HepG2 (cell line): Measurements from ENCODE around the gene PLCXD3. TPM values are rescaled to one million over a fixed set of nuclear protein-coding genes. Genes with fewer than 3 reads are reported as not detected.

Source experiments
- ATAC-seq: fragments of 200-7000 bp; cut with Tn5 transposase; 3 replicates; pipeline ENCODE4 v1.9.1; 2020; ENCODE audit warnings: mild to moderate bottlenecking, moderate library complexity
- BruUV-seq: library from RNA; stranded (reverse); fragments of 400-500 nt; replicated peaks from 2 replicates; lab custom pipeline; 2021; lab: Mats Ljungman, UMichigan
- CTCF ChIA-PET: fragments of 300-600 bp; formaldehyde crosslinking; extraction: SDS; loops from one replicate; lab custom pipeline; 2021; ENCODE audit warnings: low total read pairs, inconsistent platforms, low intra/inter-chr PET ratio; lab: Yijun Ruan, JAX
- POLR2A ChIA-PET: fragments of 350-600 bp; sonication (Branson Sonifier 250); formaldehyde crosslinking; loops from one replicate; lab custom pipeline; 2020; ENCODE audit warnings: antibody characterized with exemption, inconsistent platforms; lab: Yijun Ruan, JAX
- DNase-seq: peaks from one replicate; pipeline ENCODE4 v3.0.0-alpha.2; 2015; ENCODE audit warnings: low spot score
- FAIRE-seq: peaks from 3 replicates; lab custom pipeline; 2011; peaks lifted over from hg19 to GRCh38; lab: Jason Lieb, UNC
- H2AFZ ChIP-seq: one replicate; pipeline ENCODE4 v1.6.1; 2011; ENCODE audit warnings: low read length, inconsistent platforms
- H3K27ac ChIP-seq: fragments of 300-600 bp; 3 replicates; pipeline ENCODE4 v1.8.0; 2011; ENCODE audit warnings: mixed run types, mild to moderate bottlenecking, mixed read lengths, low read length, inconsistent platforms; ENCODE audit not compliant: insufficient read depth; ENCODE audit errors: extremely low read length
- H3K27me3 ChIP-seq, 2 experiments: fragments of 200-600 bp in 1 of 2; 2 replicates in 1 of 2; 3 replicates in 1 of 2; pipeline versions ENCODE4 v1.6.0 to v1.8.0; 2011; ENCODE audit warnings: low read length in 2 of 2, mild to moderate bottlenecking in 2 of 2, moderate library complexity in 2 of 2, inconsistent platforms in 1 of 2; ENCODE audit not compliant: insufficient read depth in 2 of 2, control insufficient read depth in 1 of 2
- H3K36me3 ChIP-seq, 2 experiments: fragments of 200-600 bp in 1 of 2; replicated peaks in 1 of 2; 2 replicates in 1 of 2; 3 replicates in 1 of 2; pipeline versions ENCODE4 v1.5.1 to v1.8.0; 2011; ENCODE audit warnings: low read length in 2 of 2, inconsistent platforms in 1 of 2; ENCODE audit not compliant: insufficient read depth in 2 of 2, control insufficient read depth in 1 of 2
- H3K4me1 ChIP-seq: 2 replicates; pipeline ENCODE4 v1.5.1; 2012; ENCODE audit warnings: low read length, inconsistent platforms; ENCODE audit not compliant: insufficient read depth
- H3K4me2 ChIP-seq: 2 replicates; pipeline ENCODE4 v1.6.0; 2011; ENCODE audit warnings: low read depth, low read length, inconsistent platforms
- H3K4me3 ChIP-seq, 3 experiments: fragments of 200-600 bp in 1 of 3; sonication (generic), shearing (Covaris generic) in 1 of 3; replicated peaks in 1 of 3; 2 replicates each; pipeline ENCODE4 v1.5.1; 2011 to 2016; ENCODE audit warnings: low read length in 3 of 3, inconsistent platforms in 2 of 3, low read depth in 2 of 3, mild to moderate bottlenecking in 2 of 3, control low read depth in 1 of 3, mixed read lengths in 1 of 3; ENCODE audit not compliant: insufficient read depth in 1 of 3
- H3K79me2 ChIP-seq: one replicate; pipeline ENCODE4 v1.6.1; 2011; ENCODE audit warnings: low read length, inconsistent platforms; ENCODE audit not compliant: insufficient read depth
- H3K9ac ChIP-seq: 2 replicates; pipeline ENCODE4 v1.6.0; 2011; ENCODE audit warnings: mild to moderate bottlenecking, low read depth, low read length, inconsistent platforms; ENCODE audit not compliant: insufficient read depth
- H3K9me3 ChIP-seq: 2 replicates; pipeline ENCODE4 v1.5.1; 2012; ENCODE audit warnings: mild to moderate bottlenecking, low read length
- H4K20me1 ChIP-seq: 2 replicates; pipeline ENCODE4 v1.6.0; 2011; ENCODE audit warnings: inconsistent platforms, mild to moderate bottlenecking, low read length, moderate library complexity; ENCODE audit not compliant: insufficient read depth
- DNMT1 ChIP-seq: sonication (generic); formaldehyde crosslinking; IDR thresholded peaks from 2 replicates; pipeline ENCODE4 v1.5.1; 2020; ENCODE audit warnings: mild to moderate bottlenecking, missing genetic modification reagents
- KMT2B ChIP-seq: IDR thresholded peaks from 2 replicates; pipeline ENCODE4 v1.6.1; 2016; ENCODE audit warnings: missing genetic modification reagents, missing compliant biosample characterization
- MIER3 ChIP-seq: IDR thresholded peaks from 2 replicates; pipeline ENCODE4 v1.6.1; 2016; ENCODE audit warnings: missing compliant biosample characterization, borderline replicate concordance
- SMAD9 ChIP-seq: sonication (generic); formaldehyde crosslinking; IDR thresholded peaks from 2 replicates; pipeline ENCODE4 v1.5.1; 2020; ENCODE audit warnings: mild to moderate bottlenecking, missing genetic modification reagents
- ZBTB7A ChIP-seq: sonication (generic); formaldehyde crosslinking; IDR thresholded peaks from 2 replicates; pipeline ENCODE4 v1.8.0; 2022; ENCODE audit warnings: mild to moderate bottlenecking, missing genetic modification reagents
- ZNF644 ChIP-seq: IDR thresholded peaks from 2 replicates; pipeline ENCODE4 v1.6.1; 2016; ENCODE audit warnings: low read depth
- ZSCAN12 ChIP-seq: sonication (generic); formaldehyde crosslinking; IDR thresholded peaks from 2 replicates; pipeline ENCODE4 v1.9.0; 2021; ENCODE audit warnings: mild to moderate bottlenecking, missing genetic modification reagents
- WGBS: methylation state at CpG from one replicate; pipeline ENCODE4 v1.1.6; 2017; ENCODE audit warnings: low lambda C conversion rate; 5-methylcytosine and 5-hydroxymethylcytosine counted together
- in situ Hi-C: cut with HindIII; loops from 2 replicates; pipeline ENCODE4 v1.10.0; 2017; ENCODE audit warnings: low pct_unique_long_range_greater_than_20kb; ENCODE audit not compliant: extremely low pct_ligation_motif_present
- intact Hi-C: fragments of 100-400 bp; cut with micrococcal nuclease; formaldehyde crosslinking; loops from one replicate; pipeline ENCODE4 v1.10.0; 2022; ENCODE audit not compliant: unreplicated experiment
- polyA plus RNA-seq, 8 experiments: library from polyadenylated mRNA; depleted of rRNA in 3 of 8; stranded (reverse) in 7 of 8; unstranded in 1 of 8; fragments of >200 nt; fragmentation: Illumina TruSeq in 4 of 8; extraction: Trizol in 4 of 8; gene quantifications; 2 replicates each; pipeline versions ENCODE4 v1.2.1 to v1.2.3, GENCODE V29; 2011 to 2016; ENCODE audit warnings: low read depth in 4 of 8, missing spikeins in 1 of 8, mixed read lengths in 1 of 8; ENCODE audit not compliant: insufficient read depth in 1 of 8
- total RNA-seq, 5 experiments: library from RNA; depleted of rRNA; stranded (reverse); fragments of >200 nt; fragmentation: Illumina TruSeq; extraction: Trizol; gene quantifications; 2 replicates each; pipeline ENCODE4 v1.2.3, GENCODE V29; 2016; ENCODE audit warnings: low read depth in 1 of 5
- TF ChIP-seq, protein P1 (sequence below): sonication (generic); formaldehyde crosslinking; IDR thresholded peaks from 2 replicates; pipeline ENCODE4 v1.5.0; 2020; ENCODE audit warnings: mild to moderate bottlenecking, missing genetic modification reagents
- TF ChIP-seq, protein P2 (sequence below): sonication (generic); formaldehyde crosslinking; IDR thresholded peaks from 2 replicates; pipeline ENCODE4 v1.5.0; 2020; ENCODE audit warnings: mild to moderate bottlenecking, missing genetic modification reagents

PLCXD3 gene
- total and polyA plus RNA-seq, 2 of the 13 experiments (the other 11 are each of a cell fraction or from before 2014, with no cell fraction given), result not detected

DNA sequence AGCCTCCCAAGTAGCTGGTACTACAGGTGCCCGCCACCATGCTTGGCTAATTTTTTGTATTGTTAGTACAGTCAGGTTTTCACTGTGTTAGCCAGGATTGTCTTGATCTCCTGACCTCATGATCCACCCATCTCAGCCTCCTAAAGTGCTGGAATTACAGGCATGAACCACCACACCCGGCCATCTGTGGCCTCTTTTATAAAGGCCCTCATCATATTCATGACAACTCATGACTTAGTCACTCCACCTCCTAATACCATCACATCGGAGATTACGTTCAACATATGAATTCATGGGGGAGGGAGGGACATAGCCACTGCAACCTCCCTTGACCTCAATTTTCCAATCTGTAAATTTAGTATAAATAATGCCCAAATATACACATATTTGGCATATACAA, 27.2 kb upstream of the PLCXD3 start:
- intact Hi-C loops, result no loop called here
- Histone ChIP-seq H3K36me3 (no peaks in the 10 kb centered on the region), H3K4me2 (no peak overlapping the region), H3K9ac (no peak overlapping the region), H3K27ac (no peak overlapping the region), H3K27me3 (no peaks in the 10 kb centered on the region), H3K4me1 (no peaks in the 10 kb centered on the region), H3K9me3 (peaks cover 43% of the 10 kb centered on the region), H3K4me3 (no peak overlapping the region), H3K79me2 (no peaks in the 10 kb centered on the region), H4K20me1 (no peaks in the 10 kb centered on the region), H2AFZ (no peak overlapping the region)
- DNase-seq, result no peak
- no TSS peak for BruUV-seq
- in situ Hi-C loops, result no loop called here
- WGBS, result 66% methylated on average over 4 of the region's 4 CpGs
- CTCF ChIA-PET, result no interaction called here
- POLR2A ChIA-PET, result no interaction called here
- no peak for FAIRE-seq
- TF ChIP-seq, protein P1, sequence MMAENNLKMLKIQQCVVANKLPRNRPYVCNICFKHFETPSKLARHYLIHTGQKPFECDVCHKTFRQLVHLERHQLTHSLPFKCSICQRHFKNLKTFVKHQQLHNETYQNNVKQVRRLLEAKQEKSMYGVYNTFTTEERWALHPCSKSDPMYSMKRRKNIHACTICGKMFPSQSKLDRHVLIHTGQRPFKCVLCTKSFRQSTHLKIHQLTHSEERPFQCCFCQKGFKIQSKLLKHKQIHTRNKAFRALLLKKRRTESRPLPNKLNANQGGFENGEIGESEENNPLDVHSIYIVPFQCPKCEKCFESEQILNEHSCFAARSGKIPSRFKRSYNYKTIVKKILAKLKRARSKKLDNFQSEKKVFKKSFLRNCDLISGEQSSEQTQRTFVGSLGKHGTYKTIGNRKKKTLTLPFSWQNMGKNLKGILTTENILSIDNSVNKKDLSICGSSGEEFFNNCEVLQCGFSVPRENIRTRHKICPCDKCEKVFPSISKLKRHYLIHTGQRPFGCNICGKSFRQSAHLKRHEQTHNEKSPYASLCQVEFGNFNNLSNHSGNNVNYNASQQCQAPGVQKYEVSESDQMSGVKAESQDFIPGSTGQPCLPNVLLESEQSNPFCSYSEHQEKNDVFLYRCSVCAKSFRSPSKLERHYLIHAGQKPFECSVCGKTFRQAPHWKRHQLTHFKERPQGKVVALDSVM (CRISPR knock-in tag), result no peak
- TF ChIP-seq DNMT1, result no peak
- TF ChIP-seq KMT2B (CRISPR knock-in tag), result no peak
- no peak for TF ChIP-seq ZSCAN12 (CRISPR knock-in tag)
- TF ChIP-seq ZNF644, result no peak
- ATAC-seq, result no peak

DNA sequence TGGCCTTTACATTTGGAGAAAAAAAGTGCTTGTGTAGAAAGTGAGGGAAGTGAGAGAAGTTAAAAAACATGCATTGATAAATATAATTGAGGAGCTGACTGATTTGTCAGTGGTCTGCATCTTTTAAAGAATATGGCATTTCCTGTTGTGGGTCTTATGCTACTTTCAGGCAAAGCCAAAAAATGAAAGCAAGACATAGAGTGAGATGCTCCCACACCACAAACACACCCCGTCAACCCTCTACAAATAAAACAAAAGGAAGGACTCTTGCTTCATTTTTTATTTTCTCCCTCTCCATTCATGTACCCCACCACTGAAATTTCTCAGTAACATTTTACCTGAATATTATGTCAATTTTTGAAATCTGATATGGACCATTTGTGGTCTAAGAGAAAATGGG, 22.1 kb upstream of the PLCXD3 start:
- CTCF ChIA-PET, result no interaction called here
- WGBS, result 0% methylated on average over 1 of the region's 1 CpG
- FAIRE-seq, result no peak
- TF ChIP-seq MIER3 (no peak), ZBTB7A (no peak), SMAD9 (CRISPR knock-in tag) (no peak)
- TF ChIP-seq, protein P2, sequence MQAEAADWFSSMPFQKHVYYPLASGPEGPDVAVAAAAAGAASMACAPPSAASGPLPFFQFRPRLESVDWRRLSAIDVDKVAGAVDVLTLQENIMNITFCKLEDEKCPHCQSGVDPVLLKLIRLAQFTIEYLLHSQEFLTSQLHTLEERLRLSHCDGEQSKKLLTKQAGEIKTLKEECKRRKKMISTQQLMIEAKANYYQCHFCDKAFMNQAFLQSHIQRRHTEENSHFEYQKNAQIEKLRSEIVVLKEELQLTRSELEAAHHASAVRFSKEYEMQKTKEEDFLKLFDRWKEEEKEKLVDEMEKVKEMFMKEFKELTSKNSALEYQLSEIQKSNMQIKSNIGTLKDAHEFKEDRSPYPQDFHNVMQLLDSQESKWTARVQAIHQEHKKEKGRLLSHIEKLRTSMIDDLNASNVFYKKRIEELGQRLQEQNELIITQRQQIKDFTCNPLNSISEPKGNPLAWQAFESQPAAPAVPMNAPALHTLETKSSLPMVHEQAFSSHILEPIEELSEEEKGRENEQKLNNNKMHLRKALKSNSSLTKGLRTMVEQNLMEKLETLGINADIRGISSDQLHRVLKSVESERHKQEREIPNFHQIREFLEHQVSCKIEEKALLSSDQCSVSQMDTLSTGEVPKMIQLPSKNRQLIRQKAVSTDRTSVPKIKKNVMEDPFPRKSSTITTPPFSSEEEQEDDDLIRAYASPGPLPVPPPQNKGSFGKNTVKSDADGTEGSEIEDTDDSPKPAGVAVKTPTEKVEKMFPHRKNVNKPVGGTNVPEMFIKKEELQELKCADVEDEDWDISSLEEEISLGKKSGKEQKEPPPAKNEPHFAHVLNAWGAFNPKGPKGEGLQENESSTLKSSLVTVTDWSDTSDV (CRISPR knock-in tag), result no peak

More for the DNA sequence above, 22.1 kb upstream of the PLCXD3 start:
- in situ Hi-C loops, result no loop called here
- no peak for DNase-seq
- no peak overlapping the region for H3K4me3 ChIP-seq
- H3K27me3 ChIP-seq, result no peaks in the 10 kb centered on the region
- intact Hi-C loops, result no loop called here
- no peaks in the 10 kb centered on the region for H3K36me3 ChIP-seq
- no TSS peak for BruUV-seq
- POLR2A ChIA-PET, result no interaction called here
- H3K27ac ChIP-seq, result no peak overlapping the region
- H2AFZ ChIP-seq, result no peak overlapping the region
- H3K9me3 ChIP-seq, result peaks cover 36% of the 10 kb centered on the region
- no peak for ATAC-seq
- H3K4me2 ChIP-seq, result no peak overlapping the region
- H3K79me2 ChIP-seq, result no peaks in the 10 kb centered on the region
- no peaks in the 10 kb centered on the region for H4K20me1 ChIP-seq
- no peaks in the 10 kb centered on the region for H3K4me1 ChIP-seq
- H3K9ac ChIP-seq, result no peak overlapping the region
